ENCODE measurements around the gene SIPA1. TPM values are rescaled to one million over a fixed set of nuclear protein-coding genes. Genes with fewer than 3 reads are reported as not detected.

The SIPA1 gene
- total and polyA plus RNA-seq, 4 donors: 15.4 to 34.9 (median 22.8) TPM

DNA sequence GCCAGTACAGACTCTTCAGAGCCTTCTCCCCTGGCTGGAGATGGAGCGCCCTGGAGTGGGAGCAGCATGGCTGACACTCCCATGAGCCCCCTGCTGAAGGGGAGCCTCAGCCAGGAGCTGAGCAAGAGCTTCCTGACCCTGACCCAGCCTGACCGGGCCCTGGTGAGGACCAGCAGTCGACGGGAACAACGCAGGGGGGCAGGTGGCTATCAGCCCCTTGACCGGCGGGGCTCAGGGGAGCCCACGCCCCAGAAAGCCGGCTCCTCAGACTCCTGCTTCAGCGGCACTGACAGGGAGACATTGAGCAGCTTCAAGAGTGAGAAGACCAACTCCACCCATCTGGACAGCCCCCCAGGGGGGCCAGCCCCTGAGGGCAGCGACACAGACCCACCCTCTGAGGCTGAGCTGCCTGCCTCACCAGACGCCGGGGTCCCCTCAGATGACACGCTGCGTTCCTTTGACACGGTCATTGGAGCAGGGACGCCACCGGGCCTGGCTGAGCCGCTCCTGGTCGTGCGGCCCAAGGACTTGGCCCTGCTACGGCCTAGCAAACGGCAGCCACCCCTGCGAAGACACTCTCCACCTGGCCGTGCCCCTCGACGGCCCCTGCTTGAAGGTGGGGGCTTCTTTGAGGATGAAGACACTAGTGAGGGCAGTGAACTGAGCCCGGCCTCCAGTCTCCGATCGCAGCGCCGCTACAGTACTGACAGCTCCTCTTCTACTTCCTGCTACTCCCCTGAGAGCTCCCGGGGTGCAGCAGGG, 19.7 kb upstream of the SIPA1 start:
- 96% methylated on average over 33 of the region's 33 CpGs for WGBS
- no peak for DNase-seq (ENCODE audit: low spot score)
- no peaks in the 10 kb centered on the region for H3K9me3 ChIP-seq (ENCODE audit: control insufficient read depth in 4 of 4, low read length in 3 of 4)

DNA sequence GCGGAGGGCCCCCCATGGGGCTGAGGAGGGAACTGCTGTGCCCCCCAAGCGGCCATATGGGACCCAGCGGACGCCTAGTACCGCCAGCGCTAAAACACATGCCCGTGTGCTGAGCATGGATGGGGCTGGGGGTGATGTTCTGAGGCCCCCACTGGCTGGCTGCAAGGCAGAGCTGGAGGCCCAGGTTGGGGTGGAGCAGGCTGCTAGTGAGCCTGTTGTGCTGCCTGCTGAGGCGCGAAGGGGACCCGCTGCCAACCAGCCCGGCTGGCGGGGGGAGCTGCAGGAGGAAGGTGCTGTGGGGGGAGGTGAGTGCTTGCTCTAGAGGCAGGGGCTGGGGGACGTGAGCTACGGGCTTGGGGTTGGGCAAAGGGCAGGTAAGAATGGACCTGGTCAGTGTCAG, 19.1 kb upstream of the SIPA1 start:
- DNase-seq (ENCODE audit: low spot score): no peak
- H3K9ac ChIP-seq (ENCODE audit: low read depth in 1 of 2, low read length in 2 of 2): no peak overlapping the region
- H3K27ac ChIP-seq (ENCODE audit: low read depth in 1 of 2, low read length in 2 of 2): no peak overlapping the region
- H3K27me3 ChIP-seq (ENCODE audit: control insufficient read depth in 4 of 4, insufficient read depth in 4 of 4, low read length in 3 of 4): no peaks in the 10 kb centered on the region
- peaks cover 14 to 34% (median 16%) of the 10 kb centered on the region in 4 donors for H3K36me3 ChIP-seq (ENCODE audit: control insufficient read depth in 4 of 4, insufficient read depth in 3 of 4, low read depth in 1 of 4, low read length in 3 of 4)
- H3K4me3 ChIP-seq (ENCODE audit: low read depth in 1 of 3, low read length in 3 of 3): no peak overlapping the region
- H3K4me1 ChIP-seq (ENCODE audit: control insufficient read depth in 4 of 4, insufficient read depth in 4 of 4, low read length in 3 of 4): peaks cover 5 to 21% (median 13%) of the 10 kb centered on the region in 4 donors
- no peaks in the 10 kb centered on the region for H3K9me3 ChIP-seq (ENCODE audit: control insufficient read depth in 4 of 4, low read length in 3 of 4)
- WGBS: 94% methylated on average over 14 of the region's 14 CpGs
- no peak for TF ChIP-seq SP1 (IDR thresholded peaks at IDR 0.05)
- TF ChIP-seq, protein P1, sequence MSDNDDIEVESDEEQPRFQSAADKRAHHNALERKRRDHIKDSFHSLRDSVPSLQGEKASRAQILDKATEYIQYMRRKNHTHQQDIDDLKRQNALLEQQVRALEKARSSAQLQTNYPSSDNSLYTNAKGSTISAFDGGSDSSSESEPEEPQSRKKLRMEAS (IDR thresholded peaks at IDR 0.05): no peak
- TF ChIP-seq HNF4G (IDR thresholded peaks at IDR 0.05): no peak
- TF ChIP-seq TAF1 (conservative IDR thresholded peaks at IDR 0.05): no peak
- TF ChIP-seq YY1 (IDR thresholded peaks at IDR 0.05): no peak
- TF ChIP-seq, protein P2, sequence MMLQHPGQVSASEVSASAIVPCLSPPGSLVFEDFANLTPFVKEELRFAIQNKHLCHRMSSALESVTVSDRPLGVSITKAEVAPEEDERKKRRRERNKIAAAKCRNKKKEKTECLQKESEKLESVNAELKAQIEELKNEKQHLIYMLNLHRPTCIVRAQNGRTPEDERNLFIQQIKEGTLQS (IDR thresholded peaks at IDR 0.05): no peak
- TF ChIP-seq, protein P3, sequence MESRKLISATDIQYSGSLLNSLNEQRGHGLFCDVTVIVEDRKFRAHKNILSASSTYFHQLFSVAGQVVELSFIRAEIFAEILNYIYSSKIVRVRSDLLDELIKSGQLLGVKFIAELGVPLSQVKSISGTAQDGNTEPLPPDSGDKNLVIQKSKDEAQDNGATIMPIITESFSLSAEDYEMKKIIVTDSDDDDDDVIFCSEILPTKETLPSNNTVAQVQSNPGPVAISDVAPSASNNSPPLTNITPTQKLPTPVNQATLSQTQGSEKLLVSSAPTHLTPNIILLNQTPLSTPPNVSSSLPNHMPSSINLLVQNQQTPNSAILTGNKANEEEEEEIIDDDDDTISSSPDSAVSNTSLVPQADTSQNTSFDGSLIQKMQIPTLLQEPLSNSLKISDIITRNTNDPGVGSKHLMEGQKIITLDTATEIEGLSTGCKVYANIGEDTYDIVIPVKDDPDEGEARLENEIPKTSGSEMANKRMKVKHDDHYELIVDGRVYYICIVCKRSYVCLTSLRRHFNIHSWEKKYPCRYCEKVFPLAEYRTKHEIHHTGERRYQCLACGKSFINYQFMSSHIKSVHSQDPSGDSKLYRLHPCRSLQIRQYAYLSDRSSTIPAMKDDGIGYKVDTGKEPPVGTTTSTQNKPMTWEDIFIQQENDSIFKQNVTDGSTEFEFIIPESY (IDR thresholded peaks at IDR 0.05): no peak
- TF ChIP-seq HNF4A (conservative IDR thresholded peaks at IDR 0.05): no peak
- no peak for TF ChIP-seq FOXA2 (IDR thresholded peaks at IDR 0.05)
- no peak for TF ChIP-seq NR2F2 (IDR thresholded peaks at IDR 0.05)
- TF ChIP-seq GABPA (IDR thresholded peaks at IDR 0.05 in 1 of 2, conservative IDR thresholded peaks at IDR 0.05 in 1 of 2): no peak
- TF ChIP-seq FOXA1 (IDR thresholded peaks at IDR 0.05): no peak
- TF ChIP-seq EGR1 (IDR thresholded peaks at IDR 0.05; ENCODE audit: low read depth in 2 of 2): no peak
- TF ChIP-seq JUND (IDR thresholded peaks at IDR 0.05): no peak
- no peak for TF ChIP-seq RAD21 (IDR thresholded peaks at IDR 0.05)
- TF ChIP-seq RXRA (IDR thresholded peaks at IDR 0.05): no peak

More for the DNA sequence above, 19.7 kb upstream of the SIPA1 start:
- H3K9ac ChIP-seq (ENCODE audit: low read depth in 1 of 2, low read length in 2 of 2): no peak overlapping the region
- TF ChIP-seq, protein P4, sequence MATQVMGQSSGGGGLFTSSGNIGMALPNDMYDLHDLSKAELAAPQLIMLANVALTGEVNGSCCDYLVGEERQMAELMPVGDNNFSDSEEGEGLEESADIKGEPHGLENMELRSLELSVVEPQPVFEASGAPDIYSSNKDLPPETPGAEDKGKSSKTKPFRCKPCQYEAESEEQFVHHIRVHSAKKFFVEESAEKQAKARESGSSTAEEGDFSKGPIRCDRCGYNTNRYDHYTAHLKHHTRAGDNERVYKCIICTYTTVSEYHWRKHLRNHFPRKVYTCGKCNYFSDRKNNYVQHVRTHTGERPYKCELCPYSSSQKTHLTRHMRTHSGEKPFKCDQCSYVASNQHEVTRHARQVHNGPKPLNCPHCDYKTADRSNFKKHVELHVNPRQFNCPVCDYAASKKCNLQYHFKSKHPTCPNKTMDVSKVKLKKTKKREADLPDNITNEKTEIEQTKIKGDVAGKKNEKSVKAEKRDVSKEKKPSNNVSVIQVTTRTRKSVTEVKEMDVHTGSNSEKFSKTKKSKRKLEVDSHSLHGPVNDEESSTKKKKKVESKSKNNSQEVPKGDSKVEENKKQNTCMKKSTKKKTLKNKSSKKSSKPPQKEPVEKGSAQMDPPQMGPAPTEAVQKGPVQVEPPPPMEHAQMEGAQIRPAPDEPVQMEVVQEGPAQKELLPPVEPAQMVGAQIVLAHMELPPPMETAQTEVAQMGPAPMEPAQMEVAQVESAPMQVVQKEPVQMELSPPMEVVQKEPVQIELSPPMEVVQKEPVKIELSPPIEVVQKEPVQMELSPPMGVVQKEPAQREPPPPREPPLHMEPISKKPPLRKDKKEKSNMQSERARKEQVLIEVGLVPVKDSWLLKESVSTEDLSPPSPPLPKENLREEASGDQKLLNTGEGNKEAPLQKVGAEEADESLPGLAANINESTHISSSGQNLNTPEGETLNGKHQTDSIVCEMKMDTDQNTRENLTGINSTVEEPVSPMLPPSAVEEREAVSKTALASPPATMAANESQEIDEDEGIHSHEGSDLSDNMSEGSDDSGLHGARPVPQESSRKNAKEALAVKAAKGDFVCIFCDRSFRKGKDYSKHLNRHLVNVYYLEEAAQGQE (IDR thresholded peaks at IDR 0.05): no peak
- TF ChIP-seq TAF1 (conservative IDR thresholded peaks at IDR 0.05) (no peak), SP1 (IDR thresholded peaks at IDR 0.05) (no peak)
- TF ChIP-seq, protein P5, sequence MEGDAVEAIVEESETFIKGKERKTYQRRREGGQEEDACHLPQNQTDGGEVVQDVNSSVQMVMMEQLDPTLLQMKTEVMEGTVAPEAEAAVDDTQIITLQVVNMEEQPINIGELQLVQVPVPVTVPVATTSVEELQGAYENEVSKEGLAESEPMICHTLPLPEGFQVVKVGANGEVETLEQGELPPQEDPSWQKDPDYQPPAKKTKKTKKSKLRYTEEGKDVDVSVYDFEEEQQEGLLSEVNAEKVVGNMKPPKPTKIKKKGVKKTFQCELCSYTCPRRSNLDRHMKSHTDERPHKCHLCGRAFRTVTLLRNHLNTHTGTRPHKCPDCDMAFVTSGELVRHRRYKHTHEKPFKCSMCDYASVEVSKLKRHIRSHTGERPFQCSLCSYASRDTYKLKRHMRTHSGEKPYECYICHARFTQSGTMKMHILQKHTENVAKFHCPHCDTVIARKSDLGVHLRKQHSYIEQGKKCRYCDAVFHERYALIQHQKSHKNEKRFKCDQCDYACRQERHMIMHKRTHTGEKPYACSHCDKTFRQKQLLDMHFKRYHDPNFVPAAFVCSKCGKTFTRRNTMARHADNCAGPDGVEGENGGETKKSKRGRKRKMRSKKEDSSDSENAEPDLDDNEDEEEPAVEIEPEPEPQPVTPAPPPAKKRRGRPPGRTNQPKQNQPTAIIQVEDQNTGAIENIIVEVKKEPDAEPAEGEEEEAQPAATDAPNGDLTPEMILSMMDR (IDR thresholded peaks at IDR 0.05; ENCODE audit: low read depth, low read length, missing input control): no peak
- no peak overlapping the region for H3K27ac ChIP-seq (ENCODE audit: low read depth in 1 of 2, low read length in 2 of 2)
- peaks cover 5 to 24% (median 14%) of the 10 kb centered on the region in 4 donors for H3K4me1 ChIP-seq (ENCODE audit: control insufficient read depth in 4 of 4, insufficient read depth in 4 of 4, low read length in 3 of 4)
- no peaks in the 10 kb centered on the region for H3K27me3 ChIP-seq (ENCODE audit: control insufficient read depth in 4 of 4, insufficient read depth in 4 of 4, low read length in 3 of 4)
- H3K4me3 ChIP-seq (ENCODE audit: low read depth in 1 of 3, low read length in 3 of 3): no peak overlapping the region
- peaks cover 10 to 28% (median 16%) of the 10 kb centered on the region in 4 donors for H3K36me3 ChIP-seq (ENCODE audit: control insufficient read depth in 4 of 4, insufficient read depth in 3 of 4, low read depth in 1 of 4, low read length in 3 of 4)

Data from liver (tissue), 9 donors.